Pons (tissue), 1 donor: Measurements from ENCODE around the gene ANAPC16.
"Not testable (repeated sequence)": the region's sequence is repeated elsewhere in the genome, so short reads cannot be mapped to it uniquely, and the experiment has no call there.

Experiments used
- DNase-seq: peaks from one replicate; pipeline ENCODE4 v3.0.0-alpha.2; 2016; ENCODE audit warnings: low spot score

Gene ANAPC16

GRCh38 chr10:72278668-72279393 lies 63.0 kb downstream of the ANAPC16 start:
- DNase-seq = no peak

DNA sequence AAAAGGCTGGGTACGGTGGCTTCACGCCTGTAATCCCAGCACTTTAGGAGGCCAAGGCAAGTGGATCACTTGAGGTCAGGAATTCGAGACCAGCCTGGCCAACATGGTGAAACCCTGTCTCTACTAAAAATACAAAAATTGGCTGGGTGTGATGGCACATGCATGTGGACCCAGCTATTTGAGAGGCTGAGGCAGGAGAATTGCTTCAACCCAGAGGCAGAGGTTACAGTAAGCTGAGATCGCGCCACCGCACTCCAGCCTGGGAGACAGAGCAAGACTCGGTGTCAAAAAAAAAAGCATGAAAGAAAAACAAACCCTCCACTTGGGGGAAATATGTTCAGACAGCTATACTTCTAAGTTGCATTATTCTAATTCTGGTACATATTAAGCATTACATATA lies 63.8 kb downstream of the ANAPC16 start:
- not testable (repeated sequence) for DNase-seq

DNA sequence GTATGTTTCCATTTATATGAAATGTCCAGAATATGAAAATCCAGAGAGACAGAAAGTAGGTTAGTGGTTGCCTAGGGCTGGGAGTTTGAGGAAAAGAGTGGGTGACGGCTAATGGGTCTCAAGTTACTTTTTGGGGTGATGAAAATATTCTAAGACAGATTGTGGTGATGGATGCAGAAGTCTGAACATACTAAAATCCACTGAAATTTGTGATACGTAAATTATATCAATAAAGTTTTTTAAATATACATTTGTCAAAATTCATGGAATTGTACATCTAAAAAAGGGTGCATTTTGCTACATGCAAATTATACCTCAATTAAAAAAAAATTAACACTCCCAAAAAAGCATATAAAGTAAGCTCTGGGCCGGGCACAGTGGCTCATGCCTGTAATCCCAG lies 67.3 kb downstream of the ANAPC16 start:
- no peak for DNase-seq
